Left renal pelvis (tissue), 4 donors: ENCODE data around the gene XXYLT1. TPM values are rescaled to one million over a fixed set of nuclear protein-coding genes. Genes with fewer than 3 reads are reported as not detected.
"Not testable (repeated sequence)": the region's sequence is repeated elsewhere in the genome, so short reads cannot be mapped to it uniquely, and the experiment has no call there.

ENCODE experiments used
- DNase-seq, 4 donors: peaks; one replicate each; pipeline ENCODE4 v3.0.0-alpha.2; 2013; ENCODE audit warnings: low read depth in 4 of 4, low spot score in 3 of 4
- polyA plus RNA-seq, 4 donors: library from polyadenylated mRNA; unstranded; fragments of 120-200 nt; gene quantifications; one replicate each; pipeline ENCODE4 v1.2.1, GENCODE V29; 2013; ENCODE audit not compliant: insufficient read length in 4 of 4

Gene XXYLT1
- polyA plus RNA-seq, 4 donors: 27.8 to 46.3 (median 30.5) TPM

GRCh38 chr3:195037586-195037985, 233.4 kb downstream of the XXYLT1 start:
- DNase-seq: not testable (repeated sequence)

- DNase-seq: no peak
Observed at GRCh38 chr3:195036974-195037373, 234.0 kb downstream of the XXYLT1 start.

- no peak for DNase-seq
Observed at GRCh38 chr3:195036574-195036973, 234.4 kb downstream of the XXYLT1 start.

GRCh38 chr3:195036203-195036505, 234.8 kb downstream of the XXYLT1 start:
- DNase-seq: no peak

- DNase-seq: no peak
Observed at GRCh38 chr3:195035345-195036202, 235.4 kb downstream of the XXYLT1 start.

- DNase-seq: no peak
Observed at GRCh38 chr3:195034541-195034940, 236.4 kb downstream of the XXYLT1 start.

GRCh38 chr3:195034101-195034500, 236.9 kb downstream of the XXYLT1 start:
- no peak for DNase-seq

- no peak for DNase-seq
Observed at GRCh38 chr3:195033531-195034091, 237.3 kb downstream of the XXYLT1 start.

- DNase-seq: no peak
Observed at GRCh38 chr3:195032955-195033354, 238.0 kb downstream of the XXYLT1 start.

- DNase-seq: no peak
Observed at GRCh38 chr3:195032106-195032759, 238.7 kb downstream of the XXYLT1 start.

- no peak for DNase-seq
Observed at GRCh38 chr3:195031574-195032003, 239.4 kb downstream of the XXYLT1 start.

- DNase-seq: no peak
Observed at GRCh38 chr3:195030791-195031321, 240.1 kb downstream of the XXYLT1 start.

GRCh38 chr3:195028877-195029606, 241.9 kb downstream of the XXYLT1 start:
- no peak for DNase-seq

GRCh38 chr3:195025884-195026200, 245.1 kb downstream of the XXYLT1 start:
- DNase-seq: no peak

GRCh38 chr3:195025056-195025883, 245.7 kb downstream of the XXYLT1 start:
- DNase-seq: no peak

- DNase-seq: no peak
Observed at GRCh38 chr3:195023989-195024388, 247.0 kb downstream of the XXYLT1 start.

GRCh38 chr3:195023576-195023975, 247.4 kb downstream of the XXYLT1 start:
- no peak for DNase-seq

GRCh38 chr3:195021692-195022091, 249.3 kb downstream of the XXYLT1 start:
- no peak for DNase-seq

GRCh38 chr3:195020921-195021320, 250.0 kb downstream of the XXYLT1 start:
- DNase-seq: no peak

GRCh38 chr3:195020185-195020584, 250.8 kb downstream of the XXYLT1 start:
- DNase-seq: no peak
